ENCODE measurements around the gene IL17RB. TPM values are rescaled to one million over a fixed set of nuclear protein-coding genes. Genes with fewer than 3 reads are reported as not detected.

The IL17RB gene
- total and polyA plus RNA-seq, 2 of the 4 experiments (the other 2 are of a cell fraction): under 0.01 TPM; not detected in 1

DNA sequence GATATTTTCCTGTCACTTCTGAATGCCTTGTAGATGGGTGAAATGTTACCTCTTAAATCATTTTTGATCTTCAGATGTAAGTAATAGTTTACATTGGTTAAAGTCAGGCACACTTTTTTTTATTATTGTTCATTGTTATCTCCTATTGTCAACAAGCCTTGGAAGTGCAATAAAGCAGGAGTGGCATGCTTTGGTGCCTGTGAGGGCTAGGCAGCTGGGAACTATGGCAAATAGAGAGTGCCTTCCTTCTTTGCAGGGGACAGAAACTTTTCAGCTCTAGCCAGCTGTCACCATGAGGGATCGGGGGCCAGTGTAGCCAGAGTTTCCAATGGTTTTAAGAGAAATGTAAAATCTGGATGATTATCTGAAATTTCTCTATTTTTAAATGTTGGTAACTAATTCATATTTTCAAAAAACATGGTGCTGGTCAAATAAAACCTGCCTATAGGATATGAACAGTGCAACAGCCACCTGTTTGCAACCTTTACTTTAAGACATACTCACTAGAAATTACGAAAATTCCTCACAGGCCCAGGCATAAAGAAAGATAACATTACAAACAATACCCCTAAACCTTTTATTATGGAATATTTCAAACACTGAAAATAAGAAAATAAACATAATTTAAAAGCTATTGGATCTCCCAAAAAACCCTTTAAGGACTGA is 54.4 kb downstream of the IL17RB start:
- peaks cover 4% of the 10 kb centered on the region for H3K27me3 ChIP-seq (ENCODE audit: control insufficient read depth, insufficient read depth, low read length)
- ATAC-seq (ENCODE audit: low read depth) (no peak), DNase-seq (no peak)
- H3K14ac ChIP-seq (replicated peaks; ENCODE audit: low read depth, low read length): no peak overlapping the region
- no peak overlapping the region for H2BK15ac ChIP-seq (ENCODE audit: low read depth, low read length)
- in situ Hi-C loops (cut with MboI; ENCODE audit: low sequenced_read_pairs): no loop called here
- no peak overlapping the region for H3K4me3 ChIP-seq (ENCODE audit: insufficient read depth, low read depth, low read length)
- no peak overlapping the region for H3K27ac ChIP-seq (ENCODE audit: insufficient read depth, low read length)
- no CpG with 5 or more reads among the region's 2 CpGs for WGBS, 2 experiments (ENCODE audit: extremely low coverage in 2 of 2, insufficient read length in 1 of 2)
- no peak overlapping the region for H3K56ac ChIP-seq (ENCODE audit: extremely low read depth, insufficient read depth, low read length)
- no peak overlapping the region for H2BK5ac ChIP-seq (ENCODE audit: low read depth, low read length, poor library complexity, severe bottlenecking)
- no peak overlapping the region for H4K8ac ChIP-seq (ENCODE audit: low read depth in 2 of 2, low read length in 2 of 2)
- H3K9ac ChIP-seq (ENCODE audit: low read depth, low read length): no peak overlapping the region
- BruUV-seq (replicated peaks): no TSS peak
- POLR2A ChIA-PET (ENCODE audit: unreplicated experiment): interaction anchor here (0.9 kb wide), 1 partner anchor 9 kb away, joined by 6 read pairs; the partner anchor contains the start of gene SELENOK
- H3K9me1 ChIP-seq (ENCODE audit: insufficient read depth, low read length): no peaks in the 10 kb centered on the region
- H2AK9ac ChIP-seq (replicated peaks; ENCODE audit: low read depth, low read length, poor library complexity): no peak overlapping the region
- no peak overlapping the region for H3K4me2 ChIP-seq (ENCODE audit: low read depth, low read length)
- H3K4me1 ChIP-seq (ENCODE audit: control insufficient read depth, insufficient read depth, low read length): no peaks in the 10 kb centered on the region
- H3K36me3 ChIP-seq (ENCODE audit: control insufficient read depth, insufficient read depth, low read length): no peaks in the 10 kb centered on the region
- dilution Hi-C loops (cut with HindIII; ENCODE audit: low sequenced_read_pairs, unreplicated experiment): no loop called here
- no peak overlapping the region for H2AFZ ChIP-seq (replicated peaks; ENCODE audit: low read length, poor library complexity)
- no peak overlapping the region for H3K4ac ChIP-seq (ENCODE audit: low read depth, low read length)
- H2BK120ac ChIP-seq (ENCODE audit: low read depth, low read length): no peak overlapping the region
- intact Hi-C loops (cut with micrococcal nuclease): no loop called here
- no peaks in the 10 kb centered on the region for H4K20me1 ChIP-seq (ENCODE audit: insufficient read depth, low read length)
- H4K5ac ChIP-seq (ENCODE audit: low read depth, low read length): no peak overlapping the region
- H2BK20ac ChIP-seq (ENCODE audit: low read depth, low read length): no peak overlapping the region
- CTCF ChIA-PET: no interaction called here
- H3K23ac ChIP-seq (ENCODE audit: low read depth, low read length): no peak overlapping the region
- no peak overlapping the region for H4K91ac ChIP-seq (ENCODE audit: insufficient read depth, low read depth, low read length)
- H3K9me3 ChIP-seq (ENCODE audit: control insufficient read depth, insufficient read depth, low read length): no peaks in the 10 kb centered on the region
- no peak for TF ChIP-seq RAD21 (IDR thresholded peaks at IDR 0.05; ENCODE audit: low read length)
- TF ChIP-seq RFX5 (IDR thresholded peaks at IDR 0.05; ENCODE audit: low read depth, low read length): no peak
- TF ChIP-seq CHD1 (IDR thresholded peaks at IDR 0.05; ENCODE audit: low read depth, low read length): no peak
- no peak for TF ChIP-seq CEBPB (IDR thresholded peaks at IDR 0.05; ENCODE audit: low read depth, low read length)
- TF ChIP-seq SMC3 (IDR thresholded peaks at IDR 0.05; ENCODE audit: low read depth, low read length): no peak
- no peak for TF ChIP-seq FOS (IDR thresholded peaks at IDR 0.05; ENCODE audit: low read depth, low read length)
- no peak for TF ChIP-seq BHLHE40 (IDR thresholded peaks at IDR 0.05; ENCODE audit: low read depth, low read length)
- no peak for TF ChIP-seq MAZ (IDR thresholded peaks at IDR 0.05; ENCODE audit: borderline replicate concordance, low read depth, low read length)
- TF ChIP-seq MXI1 (IDR thresholded peaks at IDR 0.05; ENCODE audit: borderline replicate concordance, low read depth, low read length): no peak
- TF ChIP-seq, protein P1, sequence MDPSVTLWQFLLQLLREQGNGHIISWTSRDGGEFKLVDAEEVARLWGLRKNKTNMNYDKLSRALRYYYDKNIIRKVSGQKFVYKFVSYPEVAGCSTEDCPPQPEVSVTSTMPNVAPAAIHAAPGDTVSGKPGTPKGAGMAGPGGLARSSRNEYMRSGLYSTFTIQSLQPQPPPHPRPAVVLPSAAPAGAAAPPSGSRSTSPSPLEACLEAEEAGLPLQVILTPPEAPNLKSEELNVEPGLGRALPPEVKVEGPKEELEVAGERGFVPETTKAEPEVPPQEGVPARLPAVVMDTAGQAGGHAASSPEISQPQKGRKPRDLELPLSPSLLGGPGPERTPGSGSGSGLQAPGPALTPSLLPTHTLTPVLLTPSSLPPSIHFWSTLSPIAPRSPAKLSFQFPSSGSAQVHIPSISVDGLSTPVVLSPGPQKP (IDR thresholded peaks at IDR 0.05; ENCODE audit: borderline replicate concordance, low read depth, low read length): no peak
- TF ChIP-seq POLR2A (IDR thresholded peaks at IDR 0.05; ENCODE audit: low read depth, low read length): no peak
- no peak for TF ChIP-seq RCOR1 (IDR thresholded peaks at IDR 0.05; ENCODE audit: insufficient replicate concordance, low read length)
- TF ChIP-seq, protein P2, sequence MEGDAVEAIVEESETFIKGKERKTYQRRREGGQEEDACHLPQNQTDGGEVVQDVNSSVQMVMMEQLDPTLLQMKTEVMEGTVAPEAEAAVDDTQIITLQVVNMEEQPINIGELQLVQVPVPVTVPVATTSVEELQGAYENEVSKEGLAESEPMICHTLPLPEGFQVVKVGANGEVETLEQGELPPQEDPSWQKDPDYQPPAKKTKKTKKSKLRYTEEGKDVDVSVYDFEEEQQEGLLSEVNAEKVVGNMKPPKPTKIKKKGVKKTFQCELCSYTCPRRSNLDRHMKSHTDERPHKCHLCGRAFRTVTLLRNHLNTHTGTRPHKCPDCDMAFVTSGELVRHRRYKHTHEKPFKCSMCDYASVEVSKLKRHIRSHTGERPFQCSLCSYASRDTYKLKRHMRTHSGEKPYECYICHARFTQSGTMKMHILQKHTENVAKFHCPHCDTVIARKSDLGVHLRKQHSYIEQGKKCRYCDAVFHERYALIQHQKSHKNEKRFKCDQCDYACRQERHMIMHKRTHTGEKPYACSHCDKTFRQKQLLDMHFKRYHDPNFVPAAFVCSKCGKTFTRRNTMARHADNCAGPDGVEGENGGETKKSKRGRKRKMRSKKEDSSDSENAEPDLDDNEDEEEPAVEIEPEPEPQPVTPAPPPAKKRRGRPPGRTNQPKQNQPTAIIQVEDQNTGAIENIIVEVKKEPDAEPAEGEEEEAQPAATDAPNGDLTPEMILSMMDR (conservative IDR thresholded peaks at IDR 0.05; ENCODE audit: low read depth, low read length): no peak
- TF ChIP-seq, protein P3, sequence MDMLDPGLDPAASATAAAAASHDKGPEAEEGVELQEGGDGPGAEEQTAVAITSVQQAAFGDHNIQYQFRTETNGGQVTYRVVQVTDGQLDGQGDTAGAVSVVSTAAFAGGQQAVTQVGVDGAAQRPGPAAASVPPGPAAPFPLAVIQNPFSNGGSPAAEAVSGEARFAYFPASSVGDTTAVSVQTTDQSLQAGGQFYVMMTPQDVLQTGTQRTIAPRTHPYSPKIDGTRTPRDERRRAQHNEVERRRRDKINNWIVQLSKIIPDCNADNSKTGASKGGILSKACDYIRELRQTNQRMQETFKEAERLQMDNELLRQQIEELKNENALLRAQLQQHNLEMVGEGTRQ (IDR thresholded peaks at IDR 0.05; ENCODE audit: low read depth, low read length): no peak
- TF ChIP-seq NFE2L2 (IDR thresholded peaks at IDR 0.05; ENCODE audit: low read depth, low read length): no peak
- H3K18ac ChIP-seq (ENCODE audit: low read depth, low read length): no peak overlapping the region
- no peaks in the 10 kb centered on the region for H3K79me1 ChIP-seq (ENCODE audit: low read depth in 1 of 2, low read length in 2 of 2)
- H2AK5ac ChIP-seq (ENCODE audit: low read depth, low read length): no peak overlapping the region

Measured in IMR-90 (cell line).